NCI-H345 (cell line): Measurements from ENCODE around the gene TMEM63A.

Experiments
- DNase-seq: peaks from one replicate; lab custom pipeline; 2025; lab: John Stamatoyannopoulos, UW

The TMEM63A gene

GRCh38 chr1:225866061-225866837, 15.9 kb downstream of the TMEM63A start:
- DNase-seq: no peak

GRCh38 chr1:225865514-225865913, 16.7 kb downstream of the TMEM63A start:
- DNase-seq: no peak

DNA sequence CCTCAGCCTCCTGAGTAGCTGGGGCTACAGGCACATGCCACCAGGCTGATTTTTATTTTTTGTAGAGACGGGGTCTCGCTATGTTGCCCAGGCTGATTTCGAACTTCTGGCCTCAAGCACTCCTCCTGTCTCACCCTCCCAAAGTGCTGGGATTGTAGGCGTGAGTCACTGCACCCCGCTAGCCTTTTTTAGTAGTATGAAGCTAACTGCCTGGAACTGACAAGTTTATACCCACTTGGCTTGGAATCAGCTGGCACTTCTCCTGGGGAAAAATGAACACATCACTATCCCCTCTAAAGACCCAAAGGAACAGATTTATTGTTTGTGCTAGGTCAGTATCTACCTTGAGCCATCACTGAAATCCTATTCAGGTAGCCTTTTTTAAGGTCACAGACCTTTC, 19.0 kb downstream of the TMEM63A start:
- DNase-seq: no peak

DNA sequence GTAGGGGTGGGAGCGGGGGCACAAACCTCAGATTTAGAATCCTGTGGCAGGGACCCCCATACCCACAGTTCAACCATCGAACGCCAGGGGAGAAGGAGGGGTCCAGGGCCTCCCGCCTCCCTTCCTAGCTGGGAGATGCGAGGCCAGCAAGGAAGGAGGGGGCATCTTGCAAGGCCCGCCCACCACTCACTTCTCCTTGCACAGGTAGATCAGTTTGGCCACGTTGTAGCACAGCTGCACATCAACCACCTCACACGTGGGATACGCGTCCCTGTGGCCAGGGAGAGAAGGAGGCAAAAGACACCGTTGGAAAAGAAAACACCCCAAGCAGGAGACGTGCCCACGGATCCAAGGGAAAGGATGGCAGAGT, 19.6 kb downstream of the TMEM63A start:
- DNase-seq: no peak

GRCh38 chr1:225861834-225862580, 20.2 kb downstream of the TMEM63A start:
- no peak for DNase-seq

- DNase-seq: no peak
Measured at GRCh38 chr1:225860876-225861441, 21.2 kb downstream of the TMEM63A start.

DNA sequence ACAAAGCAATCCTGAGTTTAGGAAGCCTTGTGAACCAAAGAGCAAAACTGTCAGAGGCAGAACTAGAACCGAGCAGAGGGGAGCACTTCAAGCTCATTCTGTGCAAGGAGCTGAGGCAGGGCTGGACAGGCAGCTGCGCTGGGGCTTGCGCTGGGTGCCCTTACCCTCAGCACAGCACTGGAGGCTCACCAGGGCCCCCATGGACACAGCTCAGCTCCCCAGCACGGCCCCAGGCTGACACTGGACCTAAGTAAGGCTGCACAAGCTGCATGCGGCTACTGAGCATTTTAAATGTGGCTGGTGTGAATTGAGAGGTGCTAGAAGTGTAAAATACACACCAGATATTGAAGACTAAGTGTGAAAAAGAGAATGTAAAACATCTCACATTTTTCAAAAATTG, 22.1 kb downstream of the TMEM63A start:
- no peak for DNase-seq

- no peak for DNase-seq
Measured at GRCh38 chr1:225859151-225859550, 23.0 kb downstream of the TMEM63A start.

- DNase-seq: no peak
Measured at GRCh38 chr1:225857256-225857655, 24.9 kb downstream of the TMEM63A start.

GRCh38 chr1:225855503-225856300, 26.5 kb downstream of the TMEM63A start:
- DNase-seq: no peak

DNA sequence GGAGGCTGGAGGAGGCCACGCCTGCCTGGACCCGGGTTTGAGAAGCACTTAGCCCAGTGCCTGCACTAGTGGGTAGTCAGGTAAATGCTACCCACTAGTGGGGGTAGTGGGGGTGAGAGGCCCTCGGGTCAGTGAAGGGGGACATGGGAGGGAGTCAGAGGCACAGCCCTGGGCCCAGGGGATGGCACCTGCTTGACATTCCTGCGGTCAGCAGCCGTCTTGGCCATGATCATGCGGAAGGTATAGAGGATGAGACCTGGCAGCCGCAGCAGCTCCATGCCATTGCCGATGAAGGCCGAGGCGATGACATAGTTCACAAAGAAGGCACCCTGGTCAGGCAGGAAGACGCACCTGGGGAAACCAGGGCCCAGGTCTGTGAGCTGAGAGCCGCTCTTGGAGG, 28.7 kb downstream of the TMEM63A start:
- DNase-seq: no peak

DNA sequence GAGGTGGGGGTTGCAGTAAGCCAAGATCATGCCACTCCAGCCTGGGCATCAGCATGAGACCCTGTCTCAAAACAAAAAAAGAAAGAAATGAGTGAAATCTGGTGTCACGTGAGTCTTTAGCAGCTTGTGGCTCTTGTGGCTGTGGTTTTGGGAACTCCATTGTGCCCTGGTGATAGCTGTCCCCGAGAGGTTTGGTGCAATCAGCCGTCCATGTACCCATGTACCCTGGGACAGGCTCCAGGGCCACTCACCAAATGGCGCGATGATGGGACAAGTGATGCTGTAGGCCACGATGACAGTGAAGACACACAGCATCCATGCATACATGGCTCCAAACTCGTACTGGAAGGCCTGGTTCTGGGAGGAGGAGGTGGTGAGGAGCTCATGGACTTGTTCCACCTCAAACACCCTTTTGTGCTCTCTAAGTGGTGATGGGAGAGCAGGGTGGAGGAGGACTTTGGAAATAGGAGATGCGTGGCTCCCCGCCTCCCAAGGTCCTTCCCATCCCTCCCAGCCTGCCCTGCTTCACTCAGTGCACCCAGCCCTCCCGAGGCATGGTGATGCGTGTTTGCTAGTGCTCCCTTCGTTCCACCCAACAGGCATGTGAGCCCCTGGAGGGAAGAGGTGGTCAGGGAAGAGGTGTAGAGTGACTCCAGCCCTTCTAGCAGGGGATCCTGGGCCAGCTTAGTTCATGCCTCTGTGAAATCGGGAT, 29.6 kb downstream of the TMEM63A start:
- no peak for DNase-seq

DNA sequence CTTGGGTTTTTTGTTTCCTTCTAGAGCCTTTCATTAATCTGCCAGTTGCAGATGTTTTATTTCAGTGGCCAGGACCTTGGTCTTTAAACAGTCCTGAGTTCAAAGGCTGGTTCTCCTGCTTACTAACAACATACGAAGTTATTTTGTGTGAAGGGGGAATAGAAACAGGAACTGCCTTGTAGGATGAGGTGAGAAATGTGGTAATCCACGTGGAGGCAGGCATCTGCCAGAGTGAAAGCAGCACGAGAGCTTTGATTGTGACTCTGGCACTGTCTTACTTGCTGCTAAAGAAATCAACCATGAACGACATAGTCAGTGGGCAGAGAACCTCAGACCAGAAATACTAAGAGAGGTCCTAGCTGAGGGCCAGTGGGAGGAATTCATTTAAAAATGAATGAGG, 30.4 kb downstream of the TMEM63A start:
- no peak for DNase-seq

DNA sequence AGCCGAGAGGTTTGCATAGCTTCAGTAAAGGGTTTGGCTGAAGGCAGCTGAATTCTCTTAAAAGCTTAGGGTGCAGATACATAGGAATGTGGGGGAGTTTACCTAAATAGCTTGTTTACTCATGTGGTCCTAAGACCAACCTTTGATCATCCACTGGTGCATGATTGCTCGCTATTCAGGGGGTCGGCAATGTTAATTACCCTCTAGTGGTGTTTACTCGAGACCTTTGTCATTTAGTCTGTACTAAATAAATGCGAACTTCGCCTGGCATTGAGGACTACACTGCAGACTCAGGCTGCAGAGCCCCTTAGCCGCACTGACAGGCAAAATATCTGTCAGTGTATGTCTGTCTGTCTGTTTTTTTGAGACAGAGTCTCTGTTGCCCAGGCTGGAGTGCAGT, 31.8 kb downstream of the TMEM63A start:
- no peak for DNase-seq

GRCh38 chr1:225849925-225850324, 32.3 kb downstream of the TMEM63A start:
- DNase-seq: no peak

DNA sequence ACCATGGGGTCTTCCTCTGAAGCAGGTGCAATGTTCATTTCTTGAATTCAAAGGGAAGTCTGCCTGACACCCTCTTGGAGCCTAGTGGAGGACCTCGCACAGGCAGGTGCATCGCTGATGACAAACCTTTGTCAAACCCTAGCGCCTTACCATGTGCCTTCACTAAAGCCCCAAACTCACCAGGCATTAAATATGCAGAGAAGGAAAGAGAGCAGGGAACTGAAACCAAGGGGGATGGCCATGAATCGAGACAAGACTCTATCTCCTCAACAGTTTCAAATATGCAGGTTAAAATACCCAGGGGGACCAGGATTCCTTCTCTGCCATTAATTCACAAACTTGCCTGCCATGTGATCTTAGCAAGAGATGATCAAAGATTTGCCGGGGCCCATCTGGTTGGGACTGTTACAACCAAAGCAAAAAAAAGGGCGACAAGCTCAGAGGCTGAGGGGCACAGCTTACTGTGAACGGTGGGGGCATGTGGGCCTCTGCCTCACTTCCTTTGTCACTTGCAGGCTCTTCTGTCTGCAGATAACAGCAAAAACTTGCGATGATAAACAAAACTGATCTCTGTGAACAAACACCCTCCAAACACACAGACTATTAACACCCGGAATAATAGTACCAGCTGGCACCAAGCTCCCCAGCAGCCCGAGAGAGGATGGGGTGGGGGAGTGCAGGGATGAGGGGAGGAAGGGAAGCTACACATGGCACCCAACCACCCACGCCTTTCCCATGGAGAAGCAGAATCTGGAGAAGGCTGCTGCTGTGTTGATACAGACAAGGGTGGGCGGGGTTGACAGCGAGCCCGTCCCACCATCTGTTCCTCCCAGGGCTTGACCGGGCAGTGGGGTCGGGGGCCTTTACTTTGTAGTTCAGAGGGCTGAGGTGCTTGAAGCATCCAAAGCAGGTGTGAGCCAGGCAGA, 33.9 kb downstream of the TMEM63A start:
- DNase-seq: peak; percentile 60

DNA sequence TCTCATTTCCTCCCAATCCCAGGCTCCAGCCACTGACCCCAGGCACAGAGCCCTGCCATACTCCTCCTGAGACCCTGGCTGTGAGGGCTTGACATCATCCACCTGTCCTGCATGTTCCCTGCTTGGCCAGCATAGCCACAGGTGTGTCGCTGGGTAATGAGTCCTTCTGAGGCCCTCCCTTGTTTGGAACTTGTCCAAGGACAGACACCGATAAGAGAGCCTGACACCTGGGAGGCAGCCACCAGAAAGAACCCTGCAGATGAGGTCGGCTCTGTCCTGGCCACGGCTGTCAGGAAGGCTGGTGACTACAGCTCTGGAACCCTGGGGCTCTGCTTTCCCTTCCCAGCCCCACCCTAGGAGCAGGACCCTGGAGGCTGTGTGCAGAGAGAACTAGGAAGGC, 34.6 kb downstream of the TMEM63A start:
- DNase-seq: peak; percentile 82

DNA sequence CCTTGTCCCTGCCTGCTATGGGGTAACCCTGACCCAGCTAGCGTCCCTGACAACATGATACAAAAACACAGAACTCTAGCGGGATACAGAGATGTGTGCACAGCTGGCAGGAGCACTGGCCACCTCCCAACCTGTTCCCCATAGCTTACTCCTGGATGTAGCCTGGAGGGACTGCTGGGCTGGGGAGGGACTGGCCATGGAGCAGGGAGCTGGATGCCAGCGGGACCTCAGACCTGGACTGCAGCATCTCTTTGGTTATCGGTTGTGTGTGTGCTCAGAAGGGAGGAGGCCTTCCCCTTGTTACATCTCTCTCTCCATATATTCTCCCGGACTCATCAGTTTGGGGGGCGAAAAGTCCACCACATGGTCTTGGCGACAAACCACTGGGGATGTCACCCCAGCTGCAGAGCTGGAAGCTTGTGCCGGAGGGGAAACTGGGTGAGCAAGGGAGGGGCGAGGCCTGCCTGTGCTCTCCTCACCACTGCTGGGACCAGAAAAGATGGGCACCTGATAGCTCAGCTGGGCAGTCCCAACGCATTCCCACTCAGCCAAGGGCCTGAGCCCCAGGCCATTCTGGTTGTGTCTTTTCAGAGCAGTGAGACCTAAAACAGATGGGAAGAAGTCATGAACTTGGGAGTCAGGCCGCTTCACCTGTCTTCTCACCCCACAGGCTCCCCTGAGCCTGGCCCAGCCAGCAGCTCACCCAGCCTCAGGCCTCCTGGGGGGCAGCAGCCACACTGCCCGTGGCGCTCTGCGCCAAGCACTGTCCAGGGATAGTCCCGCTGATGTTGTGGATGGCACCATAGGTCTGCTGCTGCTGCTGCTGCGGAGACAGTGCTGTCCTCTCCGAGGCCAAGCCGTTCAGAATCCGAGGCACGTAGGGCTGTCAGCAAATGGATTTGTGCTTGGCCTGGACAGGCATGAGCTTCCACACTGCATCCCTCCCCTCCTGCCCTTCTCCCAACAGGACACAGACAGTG, 35.6 kb downstream of the TMEM63A start:
- no peak for DNase-seq

- peak; percentile 52 for DNase-seq
Measured at GRCh38 chr1:225845571-225846259, 36.5 kb downstream of the TMEM63A start.
